Endothelial cell of umbilical vein (primary cell): ENCODE results near the gene CACNA2D1. TPM values are rescaled to one million over a fixed set of nuclear protein-coding genes. Genes with fewer than 3 reads are reported as not detected.

ENCODE experiments used
- BruUV-seq: library from RNA; stranded (reverse); fragments of 400-500 nt; replicated peaks from 2 replicates; lab custom pipeline; 2021; lab: Mats Ljungman, UMichigan
- CTCF ChIA-PET: fragments of 300-600, 350-600 bp; sonication (Branson Sonifier 250); formaldehyde crosslinking; loops from one replicate; lab custom pipeline; 2021; ENCODE audit warnings: antibody characterized with exemption, inconsistent platforms; lab: Charles Lee
- POLR2A ChIA-PET: fragments of 300-600, 350-600 bp; sonication (Branson Sonifier 250); formaldehyde crosslinking; loops from one replicate; lab custom pipeline; 2021; ENCODE audit warnings: antibody characterized with exemption, inconsistent platforms; lab: Charles Lee
- DNase-seq: peaks from one replicate; pipeline ENCODE4 v3.0.0-alpha.2; 2011; ENCODE audit warnings: low read depth, low spot score
- FAIRE-seq: peaks from 2 replicates; lab custom pipeline; 2011; peaks lifted over from hg19 to GRCh38; lab: Jason Lieb, UNC
- H2AFZ ChIP-seq: 2 replicates; pipeline ENCODE4 v1.6.0; 2012; ENCODE audit warnings: low read depth, low read length, control low read depth, inconsistent platforms
- H3K27ac ChIP-seq: 2 replicates; pipeline ENCODE4 v1.5.1; 2011; ENCODE audit warnings: low read depth, mild to moderate bottlenecking, control low read depth, low read length, moderate library complexity; ENCODE audit not compliant: insufficient read depth
- H3K27me3 ChIP-seq, 2 experiments: 2 replicates each; pipeline versions ENCODE4 v1.6.0 to v1.6.1; 2011; ENCODE audit warnings: low read length in 2 of 2, mixed read lengths in 1 of 2; ENCODE audit not compliant: control insufficient read depth in 2 of 2, insufficient read depth in 2 of 2
- H3K36me3 ChIP-seq, 2 experiments: 2 replicates in 1 of 2; 3 replicates in 1 of 2; pipeline ENCODE4 v1.5.1; 2011; ENCODE audit warnings: low read length in 2 of 2, mild to moderate bottlenecking in 1 of 2, moderate library complexity in 1 of 2; ENCODE audit not compliant: control insufficient read depth in 2 of 2, insufficient read depth in 2 of 2; ENCODE audit errors: extremely low read depth in 1 of 2
- H3K4me1 ChIP-seq: 3 replicates; pipeline ENCODE4 v1.5.1; 2011; ENCODE audit warnings: mild to moderate bottlenecking, low read length; ENCODE audit not compliant: control insufficient read depth, insufficient read depth; ENCODE audit errors: extremely low read depth
- H3K4me2 ChIP-seq: 2 replicates; pipeline ENCODE4 v1.6.1; 2011; ENCODE audit warnings: low read length, control low read depth, mixed read lengths; ENCODE audit not compliant: insufficient read depth
- H3K4me3 ChIP-seq, 3 experiments: fragments of 200-600 bp in 1 of 3; sonication (generic), shearing (Covaris generic) in 1 of 3; replicated peaks in 1 of 3; 2 replicates each; pipeline ENCODE4 v1.5.1; 2011 to 2016; ENCODE audit warnings: control low read depth in 3 of 3, low read length in 3 of 3, mild to moderate bottlenecking in 2 of 3, inconsistent platforms in 1 of 3, low read depth in 1 of 3, moderate library complexity in 1 of 3; ENCODE audit not compliant: insufficient read depth in 1 of 3
- H3K79me2 ChIP-seq: 2 replicates; pipeline ENCODE4 v1.6.0; 2012; ENCODE audit warnings: low read length, inconsistent platforms; ENCODE audit not compliant: control insufficient read depth, insufficient read depth
- H3K9ac ChIP-seq: replicated peaks from 2 replicates; pipeline ENCODE3; 2011; ENCODE audit warnings: low read length, control low read depth; ENCODE audit not compliant: insufficient read depth; ENCODE audit errors: extremely low read depth
- H3K9me1 ChIP-seq: replicated peaks from 3 replicates; pipeline ENCODE4 v1.6.0; 2011; ENCODE audit warnings: mild to moderate bottlenecking, low read length; ENCODE audit not compliant: control insufficient read depth, insufficient read depth; ENCODE audit errors: extremely low read depth
- H3K9me3 ChIP-seq: replicated peaks from 2 replicates; pipeline ENCODE4 v1.5.1; 2012; ENCODE audit warnings: low read length, inconsistent platforms; ENCODE audit not compliant: control insufficient read depth, insufficient read depth
- H4K20me1 ChIP-seq: replicated peaks from 2 replicates; pipeline ENCODE3; 2011; ENCODE audit warnings: mild to moderate bottlenecking, low read length; ENCODE audit not compliant: control insufficient read depth, insufficient read depth; ENCODE audit errors: extremely low read depth
- EZH2 ChIP-seq: IDR thresholded peaks from 2 replicates; pipeline ENCODE4 v1.6.1; 2012; ENCODE audit warnings: borderline replicate concordance, low read depth, mild to moderate bottlenecking, moderate library complexity, low read length, inconsistent platforms; ENCODE audit not compliant: severe bottlenecking
- FOS ChIP-seq: IDR thresholded peaks from 2 replicates; pipeline ENCODE4 v1.6.1; 2011; ENCODE audit warnings: mild to moderate bottlenecking, low read length, moderate library complexity, borderline replicate concordance; ENCODE audit not compliant: insufficient read depth
- GATA2 ChIP-seq: IDR thresholded peaks from 2 replicates; pipeline ENCODE4 v1.7.0; 2011; ENCODE audit warnings: low read depth, mild to moderate bottlenecking, moderate library complexity, mixed read lengths, low read length; ENCODE audit not compliant: insufficient read length, insufficient read depth
- JUN ChIP-seq: IDR thresholded peaks from 2 replicates; pipeline ENCODE4 v1.6.1; 2011; ENCODE audit warnings: borderline replicate concordance, low read depth; ENCODE audit not compliant: insufficient read length, insufficient read depth
- MAX ChIP-seq: IDR thresholded peaks from 2 replicates; pipeline ENCODE4 v1.6.1; 2011; ENCODE audit not compliant: insufficient read depth, insufficient read length
- MYC ChIP-seq: IDR thresholded peaks from one replicate; pipeline ENCODE4 v1.6.1; 2011; ENCODE audit warnings: mild to moderate bottlenecking, low read depth, low read length
- POLR2A ChIP-seq: IDR thresholded peaks from 2 replicates; pipeline ENCODE4 v1.6.1; 2012; ENCODE audit warnings: low read depth, mild to moderate bottlenecking, control low read depth, low read length
- POLR2AphosphoS5 ChIP-seq: IDR thresholded peaks from 2 replicates; pipeline ENCODE4 v1.6.1; 2012; ENCODE audit warnings: low read depth, mild to moderate bottlenecking, control low read depth, low read length, moderate library complexity; ENCODE audit not compliant: insufficient read depth
- dilution Hi-C: fragments of 300-500 bp; cut with MboI; formaldehyde crosslinking; loops from one replicate; pipeline ENCODE4 v1.15.0; 2019; ENCODE audit warnings: low sequenced_read_pairs; ENCODE audit not compliant: extremely low pct_ligation_motif_present
- intact Hi-C: fragments of 100-400 bp; cut with micrococcal nuclease; formaldehyde crosslinking; loops from one replicate; pipeline ENCODE4 v1.10.0; 2022
- polyA plus RNA-seq, 4 experiments: library from polyadenylated mRNA; depleted of rRNA in 3 of 4; stranded (reverse) in 3 of 4; unstranded in 1 of 4; fragments of >200 nt; gene quantifications; 2 replicates each; pipeline versions ENCODE4 v1.2.1 to v1.2.3, GENCODE V29; 2011 to 2012; ENCODE audit warnings: missing spikeins in 1 of 4
- total RNA-seq: library from RNA; stranded (reverse); gene quantifications from 2 replicates; pipeline ENCODE4 v1.2.3, GENCODE V29; 2021
- TF ChIP-seq, protein P1 (sequence below), 2 donors: IDR thresholded peaks; 1 replicate in 1 of 2; 2 replicates in 1 of 2; pipeline ENCODE4 v1.5.1; 2011; ENCODE audit warnings: low read length in 2 of 2, mild to moderate bottlenecking in 2 of 2, moderate library complexity in 2 of 2, control low read depth in 1 of 2, inconsistent platforms in 1 of 2, low read depth in 1 of 2; ENCODE audit not compliant: insufficient read depth in 1 of 2; ENCODE audit errors: extremely low read depth in 1 of 2

The CACNA2D1 gene
- total and polyA plus RNA-seq, 2 donors (not counting 3 experiments of a cell fraction or from before 2014, with no cell fraction given), result 4.1 to 38.6 TPM

- DNase-seq (no peak), FAIRE-seq (no peak)
- Histone ChIP-seq H3K27ac (no peak overlapping the region), H3K9me3 (no peaks in the 10 kb centered on the region), H3K27me3 (no peaks in the 10 kb centered on the region), H2AFZ (no peak overlapping the region), H3K79me2 (no peaks in the 10 kb centered on the region), H3K36me3 (no peaks in the 10 kb centered on the region), H3K4me1 (no peaks in the 10 kb centered on the region), H3K4me3 (no peak overlapping the region), H4K20me1 (no peaks in the 10 kb centered on the region), H3K4me2 (no peak overlapping the region), H3K9ac (no peak overlapping the region), H3K9me1 (no peaks in the 10 kb centered on the region)
- TF ChIP-seq MYC (no peak), MAX (no peak), POLR2A (no peak)
- TF ChIP-seq, protein P1, sequence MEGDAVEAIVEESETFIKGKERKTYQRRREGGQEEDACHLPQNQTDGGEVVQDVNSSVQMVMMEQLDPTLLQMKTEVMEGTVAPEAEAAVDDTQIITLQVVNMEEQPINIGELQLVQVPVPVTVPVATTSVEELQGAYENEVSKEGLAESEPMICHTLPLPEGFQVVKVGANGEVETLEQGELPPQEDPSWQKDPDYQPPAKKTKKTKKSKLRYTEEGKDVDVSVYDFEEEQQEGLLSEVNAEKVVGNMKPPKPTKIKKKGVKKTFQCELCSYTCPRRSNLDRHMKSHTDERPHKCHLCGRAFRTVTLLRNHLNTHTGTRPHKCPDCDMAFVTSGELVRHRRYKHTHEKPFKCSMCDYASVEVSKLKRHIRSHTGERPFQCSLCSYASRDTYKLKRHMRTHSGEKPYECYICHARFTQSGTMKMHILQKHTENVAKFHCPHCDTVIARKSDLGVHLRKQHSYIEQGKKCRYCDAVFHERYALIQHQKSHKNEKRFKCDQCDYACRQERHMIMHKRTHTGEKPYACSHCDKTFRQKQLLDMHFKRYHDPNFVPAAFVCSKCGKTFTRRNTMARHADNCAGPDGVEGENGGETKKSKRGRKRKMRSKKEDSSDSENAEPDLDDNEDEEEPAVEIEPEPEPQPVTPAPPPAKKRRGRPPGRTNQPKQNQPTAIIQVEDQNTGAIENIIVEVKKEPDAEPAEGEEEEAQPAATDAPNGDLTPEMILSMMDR (IDR thresholded peaks at IDR 0.05; ENCODE audit: extremely low read depth in 1 of 2, insufficient read depth in 1 of 2, low read depth in 1 of 2, low read length in 2 of 2), result no peak
- ChIA-PET CTCF (interaction anchor here (0.7 to 1.4 kb wide), 3 partner anchors 8 to 138 kb away, joined by 3 to 6 read pairs (median 3); no protein-coding TSS in a partner anchor), POLR2A (no interaction called here)
- BruUV-seq, result no TSS peak
- intact Hi-C loops, result no loop called here
- dilution Hi-C loops, result no loop called here
These were observed 259.9 kb downstream of the CACNA2D1 start for GRCh38 chr7:82183634-82184033.

DNA sequence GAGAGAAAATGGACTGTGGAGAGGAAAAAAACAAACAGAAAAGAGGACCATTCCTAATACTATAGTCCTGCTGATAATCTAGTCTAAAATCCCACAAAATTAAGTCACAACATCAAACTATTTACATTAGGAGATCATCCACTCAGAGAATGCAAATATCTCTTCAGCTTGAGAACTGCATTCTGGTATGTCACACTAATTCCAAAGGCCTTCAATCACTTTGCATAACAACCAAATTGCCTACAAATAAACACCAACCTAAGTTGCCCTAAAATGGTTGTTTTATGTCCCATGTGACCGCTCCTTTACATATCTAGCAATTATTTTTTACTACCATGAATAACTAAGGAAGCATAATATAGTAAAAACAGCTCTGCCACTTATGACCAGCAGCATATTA, 264.3 kb downstream of the CACNA2D1 start:
- intact Hi-C loops, result no loop called here
- TF ChIP-seq JUN, result no peak
- no peak for TF ChIP-seq FOS
- TF ChIP-seq EZH2, result no peak
- no peak for TF ChIP-seq POLR2AphosphoS5
- TF ChIP-seq MYC, result no peak
- TF ChIP-seq, protein P1 (IDR thresholded peaks at IDR 0.05; ENCODE audit: extremely low read depth in 1 of 2, insufficient read depth in 1 of 2, low read depth in 1 of 2, low read length in 2 of 2), result no peak
- no peak for TF ChIP-seq GATA2
- no peak for TF ChIP-seq POLR2A
- TF ChIP-seq MAX, result no peak
- Histone ChIP-seq H3K79me2 (no peaks in the 10 kb centered on the region), H3K4me2 (no peak overlapping the region), H3K27ac (no peak overlapping the region), H3K36me3 (no peaks in the 10 kb centered on the region), H3K4me1 (no peaks in the 10 kb centered on the region), H3K9me3 (no peaks in the 10 kb centered on the region), H2AFZ (no peak overlapping the region), H3K4me3 (no peak overlapping the region), H3K9me1 (no peaks in the 10 kb centered on the region), H3K9ac (no peak overlapping the region), H3K27me3 (no peaks in the 10 kb centered on the region), H4K20me1 (no peaks in the 10 kb centered on the region)
- ChIA-PET CTCF (interaction anchor here (2.1 kb wide), 1 partner anchor 14 kb away, joined by 6 read pairs; no protein-coding TSS in a partner anchor), POLR2A (no interaction called here)
- FAIRE-seq (no peak), DNase-seq (no peak)
- dilution Hi-C loops, result no loop called here
- no TSS peak for BruUV-seq
